ENCODE measurements around the gene TFEB.
A peak's percentile ranks its signal among the peaks of the same experiment; 100 is the strongest.

The TFEB gene

GRCh38 chr6:41724586-41725501 lies 10.6 kb downstream of the TFEB start:
- peak; percentile 20; the same call in 1 of the 2 replicates for TF ChIP-seq CTCF (IDR thresholded peaks at IDR 0.05; ENCODE audit: borderline replicate concordance, insufficient read depth, low read depth, low read length)
- no peak overlapping the region for H3K4me3 ChIP-seq (ENCODE audit: low read depth, low read length)

- peak overlapping the region; percentile 35 for H3K4me3 ChIP-seq (ENCODE audit: low read depth, low read length)
- TF ChIP-seq CTCF (IDR thresholded peaks at IDR 0.05; ENCODE audit: borderline replicate concordance, insufficient read depth, low read depth, low read length) = no peak
Observed at GRCh38 chr6:41724228-41724580, 11.2 kb downstream of the TFEB start.

GRCh38 chr6:41723530-41724227 lies 11.7 kb downstream of the TFEB start:
- no peak for TF ChIP-seq CTCF (IDR thresholded peaks at IDR 0.05; ENCODE audit: borderline replicate concordance, insufficient read depth, low read depth, low read length)
- H3K4me3 ChIP-seq (ENCODE audit: low read depth, low read length) = peak overlapping the region; percentile 35

- no peak for TF ChIP-seq CTCF (IDR thresholded peaks at IDR 0.05; ENCODE audit: borderline replicate concordance, insufficient read depth, low read depth, low read length)
- peak overlapping the region; percentile 35 for H3K4me3 ChIP-seq (ENCODE audit: low read depth, low read length)
Observed at GRCh38 chr6:41722969-41723529, 12.4 kb downstream of the TFEB start.

- no peak for TF ChIP-seq CTCF (IDR thresholded peaks at IDR 0.05; ENCODE audit: borderline replicate concordance, insufficient read depth, low read depth, low read length)
- no peak overlapping the region for H3K4me3 ChIP-seq (ENCODE audit: low read depth, low read length)
Observed at GRCh38 chr6:41721414-41721813, 14.0 kb downstream of the TFEB start.

GRCh38 chr6:41720783-41721182 lies 14.6 kb downstream of the TFEB start:
- TF ChIP-seq CTCF (IDR thresholded peaks at IDR 0.05; ENCODE audit: borderline replicate concordance, insufficient read depth, low read depth, low read length) = no peak
- H3K4me3 ChIP-seq (ENCODE audit: low read depth, low read length) = no peak overlapping the region

Data from GM12875 (cell line).